PC-9 (cell line): Measurements from ENCODE around the gene DCTN4. TPM values are rescaled to one million over a fixed set of nuclear protein-coding genes. Genes with fewer than 3 reads are reported as not detected.

Experiments used
- BruUV-seq: library from RNA; stranded (reverse); fragments of 400-500 nt; replicated peaks from 2 replicates; lab custom pipeline; 2021; lab: Mats Ljungman, UMichigan
- CTCF ChIA-PET: fragments of 300-600 bp; sonication (Branson Sonifier 250); formaldehyde crosslinking; loops from one replicate; lab custom pipeline; 2022; ENCODE audit warnings: antibody characterized with exemption; lab: Charles Lee
- POLR2A ChIA-PET: fragments of 300-600 bp; sonication (Branson Sonifier 250); formaldehyde crosslinking; loops from one replicate; lab custom pipeline; 2022; ENCODE audit warnings: antibody characterized with exemption; ENCODE audit not compliant: unreplicated experiment; lab: Charles Lee
- DNase-seq, 2 experiments: peaks; one replicate each; pipeline versions ENCODE4 v3.0.0 to v3.0.0-alpha.2; 2015 to 2022; ENCODE audit warnings: mixed read lengths in 1 of 2
- H2AFZ ChIP-seq: fragments of 200-600 bp; sonication (generic); 2 replicates; pipeline ENCODE4 v1.8.1; 2017; ENCODE audit warnings: antibody characterized with exemption
- H3F3A ChIP-seq: fragments of 200-600 bp; sonication (generic); 2 replicates; pipeline ENCODE4 v1.8.1; 2017; ENCODE audit warnings: antibody characterized with exemption, mild to moderate bottlenecking, low read depth; ENCODE audit not compliant: insufficient read depth
- H3K27ac ChIP-seq: fragments of 200-600 bp; sonication (generic); 2 replicates; pipeline ENCODE4 v1.6.1; 2016; ENCODE audit warnings: mixed run types
- H3K27me3 ChIP-seq: fragments of 200-600 bp; sonication (generic); 2 replicates; pipeline ENCODE4 v1.6.1; 2016; ENCODE audit warnings: low read depth, mixed run types; ENCODE audit not compliant: insufficient read depth
- H3K36me3 ChIP-seq: fragments of 200-600 bp; sonication (generic); 2 replicates; pipeline ENCODE4 v1.6.1; 2016; ENCODE audit warnings: low read depth, mixed run types
- H3K4me1 ChIP-seq: fragments of 200-600 bp; sonication (generic); replicated peaks from 2 replicates; pipeline ENCODE4 v1.6.1; 2016; ENCODE audit warnings: mixed run types; ENCODE audit not compliant: insufficient read depth
- H3K4me2 ChIP-seq: fragments of 200-600 bp; sonication (generic); 2 replicates; pipeline ENCODE4 v1.6.1; 2017; ENCODE audit warnings: mixed run types
- H3K4me3 ChIP-seq: fragments of 200-600 bp; sonication (generic); 2 replicates; pipeline ENCODE4 v1.6.1; 2016; ENCODE audit warnings: mixed run types
- H3K79me2 ChIP-seq: fragments of 200-600 bp; sonication (generic); 2 replicates; pipeline ENCODE4 v1.6.1; 2017; ENCODE audit warnings: low read depth, mixed run types
- H3K9me2 ChIP-seq: fragments of 200-600 bp; sonication (generic); 2 replicates; pipeline ENCODE4 v1.8.1; 2017; ENCODE audit warnings: mild to moderate bottlenecking; ENCODE audit not compliant: insufficient read depth
- H3K9me3 ChIP-seq: fragments of 200-600 bp; sonication (generic); 2 replicates; pipeline ENCODE4 v1.8.1; 2016; ENCODE audit warnings: low read depth; ENCODE audit not compliant: insufficient read depth
- H4K20me1 ChIP-seq: fragments of 200-600 bp; sonication (generic); 2 replicates; pipeline ENCODE4 v1.8.1; 2017; ENCODE audit not compliant: insufficient read depth
- CTCF ChIP-seq: fragments of 200-600 bp; sonication (generic); conservative IDR thresholded peaks from 2 replicates; pipeline ENCODE4 v1.6.1; 2017; ENCODE audit warnings: mixed run types, antibody characterized with exemption, mild to moderate bottlenecking, moderate library complexity
- EZH2 ChIP-seq: fragments of 200-600 bp; sonication (generic); IDR thresholded peaks from 2 replicates; pipeline ENCODE4 v1.8.0; 2017; ENCODE audit warnings: antibody characterized with exemption, low read depth
- intact Hi-C: fragments of 100-400 bp; cut with micrococcal nuclease; formaldehyde crosslinking; loops from one replicate; pipeline ENCODE4 v1.10.0; 2022; ENCODE audit not compliant: unreplicated experiment
- total RNA-seq: library from RNA; stranded (reverse); gene quantifications from 2 replicates; pipeline ENCODE4 v1.2.3, GENCODE V29; 2021

The DCTN4 gene
- total RNA-seq, 1 experiment from 2014 or later, result 49.1 TPM

GRCh38 chr5:150757087-150757649, 1.6 kb downstream of the DCTN4 start:
- POLR2A ChIA-PET, result interaction anchor here (1.0 kb wide), 1 partner anchor 29 kb away, joined by 3 read pairs; no protein-coding TSS in a partner anchor
- BruUV-seq, result no TSS peak

DNA sequence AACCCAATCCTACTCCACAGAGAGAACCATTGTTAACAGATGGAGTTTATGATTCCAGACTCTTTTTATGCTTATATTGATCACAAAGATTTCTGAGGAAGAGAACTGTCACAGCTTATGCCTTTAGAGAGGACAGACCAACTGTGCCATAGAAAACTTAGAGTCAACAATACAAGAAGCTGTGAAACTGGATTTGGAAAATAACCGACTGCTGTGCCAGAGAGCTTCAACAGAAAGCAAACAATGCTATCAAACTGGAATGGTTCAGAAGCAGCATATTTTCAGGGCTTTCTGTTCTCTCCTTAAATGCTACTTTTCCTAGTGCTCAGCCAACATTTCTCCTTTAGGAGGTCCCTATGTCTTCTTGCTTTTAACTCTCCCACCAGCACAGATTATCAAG, 5.0 kb downstream of the DCTN4 start:
- Histone ChIP-seq H3K27ac (no peak overlapping the region), H2AFZ (no peak overlapping the region), H3K27me3 (no peaks in the 10 kb centered on the region), H3K9me3 (no peaks in the 10 kb centered on the region), H3K4me2 (no peak overlapping the region), H3K4me3 (no peak overlapping the region), H3K36me3 (peaks cover 44% of the 10 kb centered on the region), H3F3A (peaks cover 15% of the 10 kb centered on the region), H3K79me2 (peaks cover 56% of the 10 kb centered on the region), H4K20me1 (peaks cover 16% of the 10 kb centered on the region), H3K4me1 (peaks cover 10% of the 10 kb centered on the region), H3K9me2 (no peaks in the 10 kb centered on the region)
- no TSS peak for BruUV-seq
- CTCF ChIA-PET, result no interaction called here
- DNase-seq, result no peak
- TF ChIP-seq EZH2, result no peak
- no peak for TF ChIP-seq CTCF
- intact Hi-C loops, result no loop called here
- POLR2A ChIA-PET, result interaction anchor here (0.5 kb wide), 1 partner anchor 562 kb away, joined by 3 read pairs; no protein-coding TSS in a partner anchor

More at GRCh38 chr5:150757087-150757649, 1.6 kb downstream of the DCTN4 start:
- no peak for DNase-seq
- CTCF ChIA-PET, result no interaction called here
- Histone ChIP-seq H3K27ac (no peak overlapping the region), H3K79me2 (peaks cover 47% of the 10 kb centered on the region), H3K36me3 (peaks cover 25% of the 10 kb centered on the region), H3F3A (peaks cover 6% of the 10 kb centered on the region; the same call in 1 of the 2 replicates), H2AFZ (no peak overlapping the region), H3K27me3 (no peaks in the 10 kb centered on the region), H3K9me3 (no peaks in the 10 kb centered on the region), H3K4me2 (peak overlapping the region; percentile 81), H3K4me1 (peaks cover 15% of the 10 kb centered on the region), H4K20me1 (no peaks in the 10 kb centered on the region; the same call in 1 of the 2 replicates), H3K9me2 (no peaks in the 10 kb centered on the region; the same call in 1 of the 2 replicates), H3K4me3 (peak overlapping the region; percentile 79)
- TF ChIP-seq CTCF (no peak), EZH2 (no peak)
- intact Hi-C loops, result no loop called here

- H4K20me1 ChIP-seq, result peaks cover 16% of the 10 kb centered on the region
- TF ChIP-seq EZH2, result no peak
- peaks cover 15% of the 10 kb centered on the region for H3F3A ChIP-seq
- ChIA-PET CTCF (no interaction called here), POLR2A (no interaction called here)
- no peaks in the 10 kb centered on the region for H3K27me3 ChIP-seq
- H3K9me3 ChIP-seq, result no peaks in the 10 kb centered on the region
- peaks cover 44% of the 10 kb centered on the region for H3K36me3 ChIP-seq
- no peak overlapping the region for H2AFZ ChIP-seq
- DNase-seq, result no peak
- peaks cover 10% of the 10 kb centered on the region for H3K4me1 ChIP-seq
- peaks cover 56% of the 10 kb centered on the region for H3K79me2 ChIP-seq
- no peak overlapping the region for H3K4me3 ChIP-seq
- H3K4me2 ChIP-seq, result no peak overlapping the region
- BruUV-seq, result no TSS peak
- H3K9me2 ChIP-seq, result no peaks in the 10 kb centered on the region
- no peak overlapping the region for H3K27ac ChIP-seq
- intact Hi-C loops, result no loop called here
Observed at GRCh38 chr5:150753463-150753862, 5.4 kb downstream of the DCTN4 start.
